Stimulated activated CD4-positive, alpha-beta T cell treated with anti-CD3 and anti-CD28 coated beads, Interleukin-1b, Interleukin-23, amount 100 ng/mL, for 48 hours (primary cell): ENCODE data around the gene GJC2.
"Not testable (repeated sequence)": the region's sequence is repeated elsewhere in the genome, so short reads cannot be mapped to it uniquely, and the experiment has no call there.

ENCODE experiments used
- DNase-seq: peaks from one replicate; pipeline ENCODE4 v3.0.0-alpha.2; 2020

GJC2 gene

DNA sequence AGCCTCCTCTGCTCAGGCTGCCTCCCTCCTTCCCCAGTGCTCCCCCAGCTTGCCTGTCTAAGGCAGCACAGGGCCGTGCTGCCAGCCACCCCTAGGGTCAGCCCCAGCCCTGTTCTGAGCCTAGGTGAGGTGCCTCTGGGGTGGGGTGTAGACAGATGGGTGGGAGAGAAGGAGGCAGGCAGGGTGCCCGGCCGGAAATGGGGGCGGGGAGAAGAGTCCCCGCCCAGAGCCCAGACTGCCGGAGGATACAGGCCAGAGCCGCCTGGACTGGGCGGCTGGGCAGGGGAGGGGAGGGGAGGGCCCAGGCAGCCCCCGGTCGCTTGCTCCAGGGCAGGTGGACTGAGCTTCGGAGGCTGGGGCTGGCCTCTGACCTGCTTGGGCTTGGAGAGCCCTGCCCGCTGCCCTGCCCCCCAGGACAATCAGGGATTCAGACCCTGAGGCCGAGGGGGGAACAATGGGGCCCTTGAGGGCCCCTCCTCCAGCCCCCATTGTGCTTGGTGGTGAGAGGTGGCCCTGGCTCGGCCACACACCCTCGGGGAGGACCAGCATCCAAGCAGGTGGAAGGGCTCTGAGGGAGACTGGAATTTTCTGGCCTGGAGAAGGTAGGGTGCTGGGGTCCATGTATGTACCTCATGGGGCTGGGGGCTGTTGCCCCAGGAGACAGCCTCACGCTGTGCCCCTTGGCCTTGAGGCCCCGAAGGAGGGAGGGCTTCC, at the start of gene GJC2:
Gene GJC2 (plus strand): TSS at position 525 of the 714 bp plus-strand sequence. CDS start 7,829 bp downstream, outside the sequence.
- no peak for DNase-seq

DNA sequence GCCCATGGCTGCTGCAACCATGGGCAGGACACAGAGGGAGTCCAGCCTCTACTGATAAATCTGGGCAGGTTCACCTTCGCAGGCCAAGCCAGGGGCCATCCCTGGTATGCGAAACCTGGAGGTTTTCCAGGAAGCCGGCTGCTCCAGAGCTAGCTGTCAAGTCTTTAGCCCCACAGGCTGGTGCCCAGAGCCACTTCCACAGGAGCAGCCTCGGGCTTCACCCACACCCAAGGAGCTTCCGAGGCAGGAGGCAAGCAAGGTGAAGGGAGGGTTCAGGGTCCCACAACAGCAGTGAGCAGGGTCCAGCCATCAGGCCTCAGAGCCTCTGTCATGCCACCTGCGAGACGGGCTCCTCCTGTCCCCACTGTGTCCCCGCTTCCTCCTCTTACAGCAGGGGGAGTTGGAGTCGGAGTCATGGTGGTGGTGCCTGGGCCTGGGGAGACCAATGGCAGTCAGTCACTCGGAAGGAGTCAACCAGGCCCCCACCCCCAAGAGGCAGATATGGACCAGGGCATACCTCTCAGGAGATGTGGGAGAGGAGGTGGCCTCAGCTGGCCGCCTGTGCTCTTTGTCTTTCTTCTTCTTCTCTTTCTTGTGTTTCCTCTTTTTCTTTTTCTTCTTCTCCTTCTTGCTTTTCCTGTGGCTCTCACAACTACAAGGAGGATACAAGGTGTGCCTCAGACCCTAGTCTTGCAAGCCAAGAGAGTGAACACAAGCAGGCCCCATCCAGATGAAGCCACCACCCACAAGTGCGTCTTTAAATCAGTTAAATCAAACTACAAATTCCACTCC, 48.7 kb upstream of the GJC2 start:
- no peak for DNase-seq

DNA sequence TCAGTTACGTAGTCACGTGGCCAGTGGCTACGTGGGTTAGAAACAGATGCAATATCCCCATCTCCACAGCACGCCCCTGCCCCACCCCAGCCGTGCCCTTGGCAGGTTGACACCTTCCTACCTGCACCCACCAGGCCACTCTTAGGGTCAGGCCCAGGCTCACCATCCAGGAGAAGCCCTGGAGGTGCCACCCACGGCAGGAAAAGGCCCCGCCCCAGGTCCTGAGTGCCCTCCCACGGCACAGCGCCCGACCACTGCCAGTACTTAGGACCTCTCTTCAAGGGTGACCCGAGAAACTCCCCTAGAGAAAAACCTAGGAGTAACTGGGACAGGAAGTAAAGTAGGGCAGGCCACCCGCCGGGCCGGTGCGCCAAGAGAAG, 48.1 kb upstream of the GJC2 start:
- no peak for DNase-seq

- peak; percentile 58 for DNase-seq
Measured at GRCh38 chr1:228101994-228102790, 47.5 kb upstream of the GJC2 start.

DNA sequence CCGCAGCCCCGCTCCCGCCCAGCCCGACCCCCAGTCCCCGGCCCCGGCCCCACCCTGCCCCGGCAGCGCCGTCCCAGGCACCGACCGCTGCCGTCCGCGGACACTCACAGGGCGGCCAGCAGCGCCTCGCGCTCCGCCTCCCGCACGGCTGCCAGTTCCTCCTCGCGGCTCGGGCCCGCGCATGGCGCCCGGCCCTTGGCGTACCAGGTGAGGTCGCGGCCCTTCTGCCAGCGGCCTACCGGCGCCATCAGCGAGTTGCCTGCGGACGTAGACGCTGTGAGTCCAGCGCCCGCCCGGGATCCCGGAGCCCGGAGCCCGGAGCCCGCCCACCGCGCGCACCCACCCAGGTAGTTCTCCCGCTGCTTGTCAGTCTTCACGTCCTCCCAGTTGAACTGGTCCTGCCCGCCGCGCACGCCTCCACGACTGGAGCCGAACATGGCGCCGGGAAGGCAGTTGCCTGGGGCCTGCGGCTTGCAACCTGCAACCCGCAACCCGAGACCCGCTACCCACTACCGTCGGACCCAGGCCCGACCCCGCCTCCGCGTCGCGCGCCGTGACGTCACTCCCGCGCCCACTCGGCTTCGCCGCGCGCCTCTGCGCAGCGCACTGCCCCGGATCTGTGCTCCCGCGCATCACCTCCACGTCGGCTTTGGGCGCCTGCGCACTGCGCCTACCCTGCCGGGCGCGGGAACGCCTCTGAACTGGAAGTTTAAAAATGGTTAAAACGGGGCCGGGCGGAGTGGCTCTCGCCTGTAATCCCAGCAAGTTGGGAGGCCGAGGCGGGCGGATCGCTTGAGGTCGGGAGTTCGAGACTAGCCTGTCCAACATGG, 46.7 kb upstream of the GJC2 start, which contains the start of gene C1orf35:
Gene C1orf35 (minus strand): TSS at position 535 of the 830 bp plus-strand sequence. CDS start 98 bp downstream, at position 437.
- DNase-seq, result peak; percentile 95

GRCh38 chr1:228104526-228105269, 45.0 kb upstream of the GJC2 start:
- no peak for DNase-seq

DNA sequence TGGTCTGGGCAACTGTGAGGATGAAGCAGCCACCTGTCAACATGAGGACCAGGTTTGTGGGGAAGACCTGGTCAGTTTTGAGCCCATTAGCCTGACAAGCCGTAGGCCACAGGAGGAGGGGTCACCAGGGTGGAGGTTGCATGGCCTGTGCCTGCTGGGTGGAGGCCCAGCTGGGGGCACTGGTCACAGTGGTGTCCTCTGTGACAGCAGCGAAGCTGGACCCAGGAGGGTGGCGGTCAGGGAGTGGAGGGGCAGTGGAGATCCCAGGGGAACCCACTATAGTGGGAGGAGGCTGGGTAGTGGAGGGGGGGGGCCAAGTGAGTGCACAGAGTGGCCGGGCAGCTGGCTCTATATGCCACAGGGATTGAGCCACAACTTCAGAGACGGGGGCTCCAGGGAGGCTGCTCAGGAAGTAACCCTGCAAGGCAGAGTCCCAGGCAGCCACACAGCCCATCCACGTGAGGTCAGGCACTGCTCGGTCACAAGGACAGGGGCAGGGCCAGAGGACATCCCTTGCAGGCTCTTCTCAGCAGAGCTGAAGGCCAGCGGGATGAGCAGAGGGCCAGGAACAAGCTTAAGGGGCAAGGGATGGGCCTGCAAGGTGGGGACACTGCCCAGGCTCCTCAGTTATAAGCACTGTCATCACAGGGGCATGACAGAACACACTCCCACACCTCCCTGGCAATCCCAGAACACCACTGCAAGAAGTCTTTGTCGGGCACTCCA, 44.3 kb upstream of the GJC2 start:
- no peak for DNase-seq

GRCh38 chr1:228105996-228106799, 43.5 kb upstream of the GJC2 start:
- DNase-seq, result no peak

- DNase-seq, result no peak
Measured at GRCh38 chr1:228106800-228107054, 43.0 kb upstream of the GJC2 start.

GRCh38 chr1:228107636-228108035, 42.1 kb upstream of the GJC2 start:
- DNase-seq, result no peak

- DNase-seq, result no peak
Measured at GRCh38 chr1:228108055-228108690, 41.6 kb upstream of the GJC2 start.

- no peak for DNase-seq
Measured at GRCh38 chr1:228108742-228109072, 41.0 kb upstream of the GJC2 start.

- peak; percentile 98 for DNase-seq
Measured at GRCh38 chr1:228109073-228109961, 40.4 kb upstream of the GJC2 start, which contains the start of gene MRPL55. MRPL55 (minus strand) TSS chr1:228109299; CDS start chr1:228108260, 1,039 bp downstream.

GRCh38 chr1:228109962-228110488, 39.7 kb upstream of the GJC2 start:
- no peak for DNase-seq

DNA sequence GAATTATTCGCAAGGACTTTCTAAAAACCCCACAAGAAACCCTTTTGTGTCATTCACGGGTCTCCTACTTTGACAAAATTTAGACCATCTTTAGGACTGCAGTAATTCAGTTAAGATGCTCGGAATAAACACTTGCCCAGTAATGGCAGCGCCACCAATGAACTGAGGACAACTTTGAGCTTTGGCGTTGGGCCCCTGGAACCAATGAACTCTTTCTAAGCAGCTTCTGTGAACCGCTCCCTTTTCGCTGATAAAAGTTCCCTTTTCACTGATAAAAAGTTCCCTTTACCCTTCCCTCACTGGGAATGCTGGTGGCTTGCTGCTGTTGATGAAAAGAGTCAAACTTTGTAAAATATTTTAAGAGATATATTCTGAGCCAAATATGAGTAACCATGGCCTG, 39.2 kb upstream of the GJC2 start:
- no peak for DNase-seq

DNA sequence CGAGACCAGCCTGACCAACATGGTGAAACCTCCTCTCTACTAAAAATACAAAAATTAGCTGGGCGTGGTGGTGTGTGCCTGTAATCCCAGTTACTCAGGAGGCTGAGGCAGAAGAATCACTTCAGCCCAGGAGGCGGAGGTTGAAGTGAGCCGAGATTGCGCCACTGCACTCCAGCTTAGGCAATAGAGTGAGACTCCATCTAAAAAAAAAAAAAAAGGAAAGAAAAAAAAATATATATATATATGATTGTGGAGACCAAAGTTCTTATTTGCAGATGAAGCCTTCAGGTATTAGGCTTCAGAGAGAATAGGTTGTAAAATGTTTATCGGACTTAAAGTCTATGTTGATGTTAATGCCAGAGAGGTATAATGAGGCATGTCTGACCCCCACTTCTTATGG, 38.4 kb upstream of the GJC2 start:
- not testable (repeated sequence) for DNase-seq

- DNase-seq, result no peak
Measured at GRCh38 chr1:228112167-228112566, 37.6 kb upstream of the GJC2 start.

GRCh38 chr1:228112617-228113016, 37.1 kb upstream of the GJC2 start:
- no peak for DNase-seq

DNA sequence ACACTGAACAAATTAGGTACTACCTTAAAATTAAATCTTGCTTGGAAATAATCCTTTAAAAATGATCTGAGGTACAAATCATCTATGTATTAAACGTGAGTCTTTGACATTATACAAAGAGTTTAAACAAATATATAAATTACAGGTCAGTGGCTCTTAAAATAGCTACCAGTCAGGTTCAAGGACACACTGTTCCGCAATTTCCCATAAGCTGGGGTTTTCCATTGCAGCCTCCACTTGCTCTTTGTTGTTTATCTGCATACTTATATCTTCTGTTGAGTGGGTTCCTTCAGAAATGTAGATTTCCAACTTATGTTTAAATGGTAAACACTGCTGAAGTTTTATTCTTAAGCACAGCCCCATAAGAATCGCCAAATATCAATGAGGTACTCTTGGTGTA, 34.9 kb upstream of the GJC2 start:
- no peak for DNase-seq
